Fibroblast of lung (primary cell): ENCODE data around the gene KIF25. TPM values are rescaled to one million over a fixed set of nuclear protein-coding genes. Genes with fewer than 3 reads are reported as not detected.
A peak's percentile ranks its signal among the peaks of the same experiment; 100 is the strongest.

Experiments used
- DNase-seq, 2 donors: peaks; one replicate each; pipeline versions ENCODE4 v3.0.0 to v3.0.0-alpha.2; 2010; ENCODE audit warnings: low read depth in 2 of 2
- H2AFZ ChIP-seq: 2 replicates; pipeline ENCODE4 v1.5.1; 2012; ENCODE audit warnings: low read length, control low read depth, inconsistent platforms
- H3K27ac ChIP-seq: 2 replicates; pipeline ENCODE4 v1.5.1; 2011; ENCODE audit warnings: low read length, control low read depth; ENCODE audit not compliant: insufficient read depth
- H3K27me3 ChIP-seq: 2 replicates; pipeline ENCODE4 v1.5.1; 2011; ENCODE audit warnings: mild to moderate bottlenecking, low read length; ENCODE audit not compliant: control insufficient read depth, insufficient read depth
- H3K36me3 ChIP-seq: 2 replicates; pipeline ENCODE4 v1.5.1; 2011; ENCODE audit warnings: low read length; ENCODE audit not compliant: control insufficient read depth, insufficient read depth
- H3K4me1 ChIP-seq: 2 replicates; pipeline ENCODE4 v1.5.1; 2011; ENCODE audit warnings: low read length; ENCODE audit not compliant: control insufficient read depth, insufficient read depth; ENCODE audit errors: extremely low read depth
- H3K4me2 ChIP-seq: 2 replicates; pipeline ENCODE4 v1.5.1; 2011; ENCODE audit warnings: low read length, control low read depth; ENCODE audit not compliant: insufficient read depth; ENCODE audit errors: extremely low read depth
- H3K4me3 ChIP-seq, 4 experiments: fragments of 200-600 bp in 1 of 4; sonication (generic) in 1 of 4; replicated peaks in 1 of 4; 2 replicates each; pipeline ENCODE4 v1.5.1; 2011 to 2016; ENCODE audit warnings: low read length in 4 of 4, low read depth in 3 of 4, mild to moderate bottlenecking in 3 of 4, control low read depth in 2 of 4, inconsistent platforms in 1 of 4, mixed read lengths in 1 of 4; ENCODE audit not compliant: insufficient read depth in 1 of 4; ENCODE audit errors: control extremely low read depth in 1 of 4
- H3K79me2 ChIP-seq: 2 replicates; pipeline ENCODE4 v1.5.1; 2012; ENCODE audit warnings: mild to moderate bottlenecking, low read length, inconsistent platforms; ENCODE audit not compliant: control insufficient read depth, insufficient read depth
- H3K9ac ChIP-seq: 2 replicates; pipeline ENCODE4 v1.5.1; 2011; ENCODE audit warnings: mild to moderate bottlenecking, low read length, control low read depth; ENCODE audit not compliant: insufficient read depth
- H3K9me3 ChIP-seq: 2 replicates; pipeline ENCODE4 v1.5.1; 2012; ENCODE audit warnings: low read depth, low read length; ENCODE audit not compliant: control insufficient read depth, insufficient read depth
- H4K20me1 ChIP-seq: 2 replicates; pipeline ENCODE4 v1.5.1; 2011; ENCODE audit warnings: low read length; ENCODE audit not compliant: control insufficient read depth, insufficient read depth; ENCODE audit errors: extremely low read depth
- CTCF ChIP-seq, 2 donors: IDR thresholded peaks in 1 of 2; conservative IDR thresholded peaks in 1 of 2; 1 replicate in 1 of 2; 2 replicates in 1 of 2; pipeline ENCODE4 v1.5.1; 2011 to 2012; ENCODE audit warnings: low read length in 2 of 2, control low read depth in 1 of 2, inconsistent platforms in 1 of 2, low read depth in 1 of 2, mild to moderate bottlenecking in 1 of 2
- EZH2 ChIP-seq: IDR thresholded peaks from 2 replicates; pipeline ENCODE4 v1.5.1; 2012; ENCODE audit warnings: low read length, control low read depth, mild to moderate bottlenecking; ENCODE audit errors: missing control alignments
- polyA plus RNA-seq, 2 donors: library from polyadenylated mRNA; depleted of rRNA in 1 of 2; stranded (reverse) in 1 of 2; unstranded in 1 of 2; fragments of >200 nt; gene quantifications; 2 replicates each; pipeline ENCODE4 v1.2.1, GENCODE V29; 2011 to 2012; ENCODE audit warnings: missing spikeins in 1 of 2
- total RNA-seq: library from RNA; depleted of rRNA; stranded (reverse); fragments of >200 nt; gene quantifications from 2 replicates; pipeline ENCODE4 v1.2.1, GENCODE V29; 2014

KIF25 gene
- total and polyA plus RNA-seq, 2 donors (not counting 1 experiment from before 2014, with no cell fraction given): 0.33 TPM; not detected in 1

DNA sequence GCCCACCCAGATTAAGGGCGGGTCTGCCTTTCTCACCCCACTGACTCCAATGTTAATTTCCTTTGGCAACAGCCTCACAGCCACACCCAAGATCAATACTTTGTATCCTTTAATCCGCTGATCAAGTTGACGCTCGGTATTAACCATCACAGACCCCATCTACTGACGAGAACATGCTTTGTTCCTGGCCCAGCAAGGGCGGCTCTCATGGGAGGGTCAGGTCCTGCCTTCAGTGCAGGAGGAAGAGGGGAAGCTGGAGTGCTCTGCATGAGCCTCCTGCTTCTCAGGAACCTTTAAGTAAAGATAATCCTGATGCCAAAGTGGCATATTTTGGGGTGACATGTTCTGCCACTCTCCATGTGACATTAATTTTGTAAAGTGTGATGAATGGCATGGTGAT lies 8.3 kb downstream of the KIF25 start:
- H3K9me3 ChIP-seq: no peaks in the 10 kb centered on the region
- H3K36me3 ChIP-seq: no peaks in the 10 kb centered on the region
- H3K4me2 ChIP-seq: no peak overlapping the region
- H3K79me2 ChIP-seq: no peaks in the 10 kb centered on the region
- H3K4me1 ChIP-seq: no peaks in the 10 kb centered on the region
- H4K20me1 ChIP-seq: no peaks in the 10 kb centered on the region
- H3K4me3 ChIP-seq: no peak overlapping the region
- no peak overlapping the region for H3K27ac ChIP-seq
- DNase-seq: no peak
- no peaks in the 10 kb centered on the region for H3K27me3 ChIP-seq
- H2AFZ ChIP-seq: no peak overlapping the region
- no peak overlapping the region for H3K9ac ChIP-seq
- no peak for TF ChIP-seq CTCF (conservative IDR thresholded peaks at IDR 0.05 in 1 of 2, IDR thresholded peaks at IDR 0.05 in 1 of 2; ENCODE audit: low read depth in 1 of 2, low read length in 2 of 2)
- no peak for TF ChIP-seq EZH2

- no peaks in the 10 kb centered on the region for H3K27me3 ChIP-seq
- H3K4me2 ChIP-seq: no peak overlapping the region
- peak; percentile 99 to 100 for DNase-seq
- no peaks in the 10 kb centered on the region for H3K9me3 ChIP-seq
- H4K20me1 ChIP-seq: no peaks in the 10 kb centered on the region
- no peak overlapping the region for H3K9ac ChIP-seq
- no peaks in the 10 kb centered on the region for H3K79me2 ChIP-seq
- H3K4me3 ChIP-seq: no peak overlapping the region
- H3K4me1 ChIP-seq: no peaks in the 10 kb centered on the region
- H2AFZ ChIP-seq: no peak overlapping the region
- H3K36me3 ChIP-seq: no peaks in the 10 kb centered on the region
- no peak for TF ChIP-seq CTCF (conservative IDR thresholded peaks at IDR 0.05 in 1 of 2, IDR thresholded peaks at IDR 0.05 in 1 of 2; ENCODE audit: low read depth in 1 of 2, low read length in 2 of 2)
- H3K27ac ChIP-seq: peak overlapping the region; percentile 20
These were observed 10.3 kb downstream of the KIF25 start for GRCh38 chr6:168007592-168008338.

DNA sequence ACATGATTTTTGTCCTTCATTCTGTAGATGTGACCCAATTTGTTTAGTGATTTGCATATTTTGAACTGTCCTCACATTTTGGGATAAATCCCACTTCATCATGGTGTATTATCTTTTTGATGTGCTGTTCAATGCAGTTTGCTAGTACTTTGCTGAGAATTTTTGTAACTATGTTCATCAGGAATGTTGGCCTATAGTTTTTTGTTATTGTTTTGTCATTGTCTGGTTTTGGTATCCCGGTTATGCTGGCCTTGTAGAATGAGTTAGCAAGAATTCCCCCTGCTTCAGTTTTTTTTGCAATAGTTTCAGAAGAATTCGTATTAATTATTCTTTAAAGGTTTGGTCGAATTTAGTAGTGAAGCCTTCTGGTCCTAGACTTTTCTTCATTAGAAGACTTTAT lies 11.9 kb downstream of the KIF25 start:
- DNase-seq: peak in 1 of 2 donors; percentile 25
- H3K27me3 ChIP-seq: no peaks in the 10 kb centered on the region
- no peaks in the 10 kb centered on the region for H3K36me3 ChIP-seq
- H3K4me1 ChIP-seq: no peaks in the 10 kb centered on the region
- H3K4me2 ChIP-seq: no peak overlapping the region
- no peak overlapping the region for H2AFZ ChIP-seq
- no peaks in the 10 kb centered on the region for H3K9me3 ChIP-seq
- H3K79me2 ChIP-seq: no peaks in the 10 kb centered on the region
- no peaks in the 10 kb centered on the region for H4K20me1 ChIP-seq
- no peak overlapping the region for H3K4me3 ChIP-seq
- H3K27ac ChIP-seq: no peak overlapping the region
- TF ChIP-seq CTCF (conservative IDR thresholded peaks at IDR 0.05 in 1 of 2, IDR thresholded peaks at IDR 0.05 in 1 of 2; ENCODE audit: low read depth in 1 of 2, low read length in 2 of 2) (no peak), EZH2 (no peak)
- H3K9ac ChIP-seq: no peak overlapping the region
